CD4-positive, alpha-beta T cell (primary cell): ENCODE measurements around the gene PIAS2. TPM values are rescaled to one million over a fixed set of nuclear protein-coding genes. Genes with fewer than 3 reads are reported as not detected.

Experiments used
- ATAC-seq: fragments of 200-7000 bp; cut with Tn5 transposase; one replicate; pipeline ENCODE4 v1.10.0; 2022; ENCODE audit warnings: mild to moderate bottlenecking; ENCODE audit not compliant: poor library complexity
- CTCF ChIA-PET: fragments of 350-600 bp; sonication (Branson Sonifier 250); formaldehyde crosslinking; loops from one replicate; lab custom pipeline; 2021; ENCODE audit warnings: antibody characterized with exemption, inconsistent platforms; lab: Charles Lee
- POLR2A ChIA-PET: fragments of 350-600 bp; sonication (Branson Sonifier 250); formaldehyde crosslinking; loops from one replicate; lab custom pipeline; 2021; ENCODE audit warnings: antibody characterized with exemption, inconsistent platforms; lab: Charles Lee
- DNase-seq, 14 experiments: peaks; one replicate each; pipeline ENCODE4 v3.0.0-alpha.2; 2013 to 2020; ENCODE audit warnings: mixed read lengths in 2 of 14
- H3K27ac ChIP-seq, 2 donors: one replicate each; pipeline versions ENCODE4 v1.5.1 to v1.7.0; 2013; ENCODE audit warnings: low read length in 2 of 2, low read depth in 1 of 2, mild to moderate bottlenecking in 1 of 2
- H3K27me3 ChIP-seq, 2 experiments: 1 replicate in 1 of 2; 2 replicates in 1 of 2; pipeline versions ENCODE4 v1.6.1 to v1.7.0; 2013; ENCODE audit warnings: low read length in 2 of 2, control low read depth in 1 of 2, mild to moderate bottlenecking in 1 of 2, moderate library complexity in 1 of 2; ENCODE audit not compliant: insufficient read depth in 2 of 2, control insufficient read depth in 1 of 2
- H3K36me3 ChIP-seq: one replicate; pipeline ENCODE4 v1.6.1; 2013; ENCODE audit warnings: low read length, control low read depth; ENCODE audit not compliant: insufficient read depth
- H3K4me1 ChIP-seq: one replicate; pipeline ENCODE4 v1.6.1; 2013; ENCODE audit warnings: low read length, control low read depth; ENCODE audit not compliant: insufficient read depth
- H3K4me3 ChIP-seq: one replicate; pipeline ENCODE4 v1.5.1; 2013; ENCODE audit warnings: mild to moderate bottlenecking, low read length, moderate library complexity
- H3K9me3 ChIP-seq, 2 experiments: 1 replicate in 1 of 2; 2 replicates in 1 of 2; pipeline versions ENCODE4 v1.6.1 to v1.7.0; 2013; ENCODE audit warnings: low read length in 2 of 2, mild to moderate bottlenecking in 2 of 2, control low read depth in 1 of 2, moderate library complexity in 1 of 2; ENCODE audit not compliant: control insufficient read depth in 1 of 2, insufficient read depth in 1 of 2
- H3K27ac Mint-ChIP-seq: one replicate; pipeline ENCODE4 v1.8.0; 2020; ENCODE audit warnings: mixed read lengths
- H3K27me3 Mint-ChIP-seq: one replicate; pipeline ENCODE4 v1.8.0; 2021; ENCODE audit warnings: mixed read lengths
- H3K36me3 Mint-ChIP-seq: one replicate; pipeline ENCODE4 v1.8.0; 2021; ENCODE audit warnings: low read depth, mixed read lengths
- H3K4me1 Mint-ChIP-seq: one replicate; pipeline ENCODE4 v1.8.0; 2021; ENCODE audit warnings: low read depth, mixed read lengths
- H3K4me3 Mint-ChIP-seq: one replicate; pipeline ENCODE4 v1.8.0; 2020; ENCODE audit warnings: mild to moderate bottlenecking, mixed read lengths
- H3K9me3 Mint-ChIP-seq: one replicate; pipeline ENCODE4 v1.8.0; 2020; ENCODE audit warnings: mixed read lengths
- intact Hi-C, 2 experiments: fragments of 100-400 bp; cut with DNase I in 1 of 2; cut with micrococcal nuclease in 1 of 2; formaldehyde crosslinking; loops; one replicate each; pipeline versions ENCODE4 v1.15.1 to v1.9.0; 2023 to 2025; cut with DNase I, micrococcal nuclease
- total RNA-seq, 174 experiments: library from RNA in 2 of 174; stranded (reverse) in 2 of 174; gene quantifications; one replicate each; pipeline ENCODE4 v1.2.3 and lab custom pipeline; 2021 to 2026
- TF ChIP-seq, protein P1 (sequence below): fragments of 200-600 bp; IDR thresholded peaks from one replicate; pipeline ENCODE4 v1.8.0; 2022; ENCODE audit warnings: antibody characterized with exemption, mild to moderate bottlenecking

PIAS2 gene
- total RNA-seq, 2 experiments from 2014 or later = 32.0 to 36.3 TPM

DNA sequence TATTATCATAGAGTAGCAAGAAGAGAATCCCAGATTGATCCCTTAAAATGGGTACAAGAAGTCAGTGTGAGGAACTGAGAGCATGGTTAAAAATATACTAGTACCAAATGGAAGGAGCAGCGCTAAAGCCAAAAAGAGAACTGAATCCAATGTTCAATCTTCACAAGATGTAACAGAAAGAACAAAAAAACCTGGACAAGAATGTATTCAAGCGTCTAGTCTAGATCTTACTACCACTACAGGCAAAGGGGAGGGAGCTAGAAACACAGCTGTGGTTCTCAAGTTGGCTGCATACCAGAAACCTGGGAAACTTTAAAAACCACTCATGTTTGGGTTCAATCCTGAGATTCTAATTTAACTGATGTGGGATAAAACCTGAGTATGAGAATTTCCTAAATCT, 57.5 kb downstream of the PIAS2 start:
- Mint-ChIP-seq H3K4me3 (no peak overlapping the region), H3K27me3 (no peaks in the 10 kb centered on the region), H3K4me1 (peaks cover 23% of the 10 kb centered on the region), H3K27ac (no peak overlapping the region), H3K36me3 (peaks cover 72% of the 10 kb centered on the region), H3K9me3 (no peaks in the 10 kb centered on the region)
- DNase-seq = no peak
- ChIA-PET POLR2A (no interaction called here), CTCF (no interaction called here)
- Histone ChIP-seq H3K9me3 (no peaks in the 10 kb centered on the region), H3K36me3 (peaks cover 14% of the 10 kb centered on the region), H3K27me3 (no peaks in the 10 kb centered on the region), H3K4me1 (no peaks in the 10 kb centered on the region), H3K27ac (no peak overlapping the region), H3K4me3 (no peak overlapping the region)
- intact Hi-C loops = no loop called here
- ATAC-seq = no peak
- TF ChIP-seq, protein P1, sequence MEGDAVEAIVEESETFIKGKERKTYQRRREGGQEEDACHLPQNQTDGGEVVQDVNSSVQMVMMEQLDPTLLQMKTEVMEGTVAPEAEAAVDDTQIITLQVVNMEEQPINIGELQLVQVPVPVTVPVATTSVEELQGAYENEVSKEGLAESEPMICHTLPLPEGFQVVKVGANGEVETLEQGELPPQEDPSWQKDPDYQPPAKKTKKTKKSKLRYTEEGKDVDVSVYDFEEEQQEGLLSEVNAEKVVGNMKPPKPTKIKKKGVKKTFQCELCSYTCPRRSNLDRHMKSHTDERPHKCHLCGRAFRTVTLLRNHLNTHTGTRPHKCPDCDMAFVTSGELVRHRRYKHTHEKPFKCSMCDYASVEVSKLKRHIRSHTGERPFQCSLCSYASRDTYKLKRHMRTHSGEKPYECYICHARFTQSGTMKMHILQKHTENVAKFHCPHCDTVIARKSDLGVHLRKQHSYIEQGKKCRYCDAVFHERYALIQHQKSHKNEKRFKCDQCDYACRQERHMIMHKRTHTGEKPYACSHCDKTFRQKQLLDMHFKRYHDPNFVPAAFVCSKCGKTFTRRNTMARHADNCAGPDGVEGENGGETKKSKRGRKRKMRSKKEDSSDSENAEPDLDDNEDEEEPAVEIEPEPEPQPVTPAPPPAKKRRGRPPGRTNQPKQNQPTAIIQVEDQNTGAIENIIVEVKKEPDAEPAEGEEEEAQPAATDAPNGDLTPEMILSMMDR = no peak

DNA sequence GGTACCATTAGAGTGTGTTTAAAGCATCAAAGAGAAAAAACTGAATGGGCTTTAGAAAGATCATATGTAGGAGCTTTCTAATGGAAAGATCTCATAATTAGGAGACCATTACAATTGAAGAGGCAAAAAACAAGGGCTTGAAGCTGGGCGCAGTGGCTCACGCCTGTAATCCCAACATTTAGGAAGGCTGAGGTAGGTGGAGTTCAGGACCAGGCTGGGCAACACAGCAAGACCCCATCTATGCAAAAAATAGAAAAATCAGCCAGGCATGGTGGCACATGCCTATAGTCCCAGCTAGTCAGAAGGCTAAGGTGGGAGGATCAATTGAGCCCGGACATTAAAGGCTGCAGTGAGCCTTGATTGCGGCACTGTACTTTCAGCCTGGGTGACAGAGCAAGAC, 59.0 kb downstream of the PIAS2 start:
- CTCF ChIA-PET = no interaction called here
- H3K27me3 Mint-ChIP-seq = no peaks in the 10 kb centered on the region
- ATAC-seq = no peak

DNA sequence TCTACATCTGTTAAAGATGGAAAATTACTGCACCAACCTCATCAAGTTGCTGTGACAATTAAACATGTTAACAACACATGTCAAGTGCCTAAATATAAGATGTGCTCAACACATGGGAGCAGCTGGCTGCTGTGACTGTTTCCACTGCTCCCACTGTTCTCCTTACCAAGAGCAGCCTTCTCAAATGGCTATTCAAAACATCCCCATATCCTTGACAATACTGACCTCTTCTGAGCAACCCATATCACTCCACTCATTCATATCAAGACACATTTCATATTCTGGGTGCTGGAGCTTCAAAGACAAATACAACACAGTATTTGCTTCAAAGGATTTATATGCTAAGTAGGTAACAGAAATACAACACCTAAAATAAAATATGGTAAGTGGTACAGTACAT, 60.3 kb downstream of the PIAS2 start:
- intact Hi-C loops = no loop called here
- Mint-ChIP-seq H3K9me3 (no peaks in the 10 kb centered on the region), H3K36me3 (peaks cover 89% of the 10 kb centered on the region), H3K27me3 (no peaks in the 10 kb centered on the region), H3K27ac (no peak overlapping the region), H3K4me1 (peaks cover 23% of the 10 kb centered on the region), H3K4me3 (no peak overlapping the region)
- Histone ChIP-seq H3K27me3 (no peaks in the 10 kb centered on the region), H3K4me3 (no peak overlapping the region), H3K27ac (no peak overlapping the region), H3K4me1 (no peaks in the 10 kb centered on the region), H3K36me3 (peaks cover 30% of the 10 kb centered on the region), H3K9me3 (no peaks in the 10 kb centered on the region)
- POLR2A ChIA-PET = no interaction called here
- DNase-seq (no peak), ATAC-seq (no peak)
- CTCF ChIA-PET = no interaction called here
- TF ChIP-seq, protein P1 = no peak

More for the DNA sequence above, 59.0 kb downstream of the PIAS2 start:
- TF ChIP-seq, protein P1 = no peak
- POLR2A ChIA-PET = interaction anchor here (0.6 kb wide), 1 partner anchor 11 kb away, joined by 3 read pairs; no protein-coding TSS in a partner anchor
- Mint-ChIP-seq H3K4me1 (peaks cover 23% of the 10 kb centered on the region), H3K9me3 (no peaks in the 10 kb centered on the region), H3K36me3 (peaks cover 81% of the 10 kb centered on the region), H3K27ac (no peak overlapping the region), H3K4me3 (no peak overlapping the region)
- intact Hi-C loops = no loop called here
- Histone ChIP-seq H3K36me3 (peaks cover 21% of the 10 kb centered on the region), H3K9me3 (no peaks in the 10 kb centered on the region), H3K27me3 (no peaks in the 10 kb centered on the region), H3K27ac (no peak overlapping the region), H3K4me3 (no peak overlapping the region), H3K4me1 (no peaks in the 10 kb centered on the region)
- DNase-seq = no peak
